ENCODE data around the gene MYOM1.
A peak's percentile ranks its signal among the peaks of the same experiment; 100 is the strongest.

Gene MYOM1

DNA sequence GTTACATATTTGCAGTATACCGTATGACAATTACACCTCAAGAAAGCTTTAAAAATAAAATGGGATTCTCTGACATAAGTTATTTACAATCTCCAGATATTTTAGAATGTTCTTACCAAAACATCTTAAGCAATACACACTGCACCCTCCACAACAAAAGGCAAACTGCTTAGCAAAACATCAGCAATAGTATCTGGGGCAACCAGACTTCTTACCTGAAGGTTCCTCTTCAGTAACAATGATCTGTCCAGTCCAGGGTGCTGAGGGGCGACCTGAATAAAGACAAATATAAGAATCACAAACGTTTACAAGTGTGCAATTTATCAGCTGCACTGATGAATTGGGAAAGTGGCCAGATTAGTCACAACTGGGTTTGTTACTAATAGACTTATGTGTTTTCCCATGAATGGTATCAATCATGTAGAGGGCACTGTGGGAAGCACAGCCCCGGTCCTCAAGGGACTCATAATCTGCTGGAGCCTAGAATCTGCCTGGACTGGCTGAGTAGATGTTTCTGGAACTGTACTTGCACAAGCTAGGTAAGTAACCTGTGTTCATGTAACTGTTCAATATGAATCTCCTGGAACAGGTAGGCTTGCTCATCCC, 70.7 kb downstream of the MYOM1 start:
- DNase-seq = peak in 2 of 3 experiments; percentile 10 to 46

DNA sequence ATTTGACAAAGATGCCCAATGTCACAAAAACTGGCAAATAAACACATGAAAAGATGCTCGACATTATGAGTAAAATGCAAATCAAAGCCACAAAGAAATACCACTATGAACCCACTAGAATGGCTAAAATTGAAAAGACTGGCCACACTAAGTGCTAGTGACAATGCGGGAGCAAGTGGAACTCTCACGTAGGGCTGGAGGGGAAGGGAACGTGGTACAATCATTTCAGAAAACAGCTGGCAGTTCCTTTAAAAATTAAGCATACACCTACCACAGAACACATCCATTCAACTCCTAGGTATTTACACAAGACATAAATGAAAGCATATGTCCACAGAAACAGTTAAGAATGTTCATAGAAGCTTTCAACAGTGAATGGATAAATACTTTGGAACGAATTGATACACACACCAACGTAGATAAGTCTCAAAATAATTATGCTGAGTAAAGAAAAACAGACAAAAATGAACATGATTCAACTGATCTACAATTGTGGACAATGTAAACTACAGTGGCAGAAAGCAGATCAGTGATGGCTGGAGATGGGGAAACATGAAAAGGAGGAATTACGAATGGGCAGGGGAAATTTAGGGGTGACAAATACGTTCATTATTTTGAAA, 71.7 kb downstream of the MYOM1 start:
- no peak for DNase-seq

DNA sequence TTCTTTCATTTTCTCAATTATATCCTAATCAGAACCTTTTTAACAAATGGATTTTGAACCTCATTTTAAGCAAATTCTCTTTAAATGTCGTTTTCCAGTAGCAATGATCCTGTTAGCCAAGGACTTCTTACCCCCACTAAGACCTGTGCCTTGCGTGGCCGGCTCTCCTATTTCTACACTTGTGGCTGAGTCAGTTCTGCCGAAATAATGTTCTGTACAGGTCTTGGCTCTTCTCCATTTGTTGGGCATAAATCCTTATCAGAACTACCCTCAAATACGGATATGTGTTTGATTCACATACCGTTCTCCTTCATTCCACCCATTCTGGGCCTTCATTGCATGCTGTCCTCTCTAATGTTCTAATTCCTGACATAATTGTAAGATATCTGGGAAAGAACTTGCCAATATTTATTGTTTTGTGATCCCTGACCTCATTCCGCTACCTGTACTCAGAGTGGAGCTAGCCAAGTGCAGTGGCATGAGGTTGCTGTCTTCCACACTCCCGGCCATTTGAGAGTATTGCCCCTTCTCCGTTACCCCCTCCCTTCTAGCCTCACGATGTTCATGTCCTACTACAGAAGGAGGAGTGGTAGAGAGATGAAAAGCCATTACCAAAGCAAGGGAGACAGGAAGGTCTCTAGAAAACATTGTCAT, 78.7 kb downstream of the MYOM1 start:
- no peak for DNase-seq

DNA sequence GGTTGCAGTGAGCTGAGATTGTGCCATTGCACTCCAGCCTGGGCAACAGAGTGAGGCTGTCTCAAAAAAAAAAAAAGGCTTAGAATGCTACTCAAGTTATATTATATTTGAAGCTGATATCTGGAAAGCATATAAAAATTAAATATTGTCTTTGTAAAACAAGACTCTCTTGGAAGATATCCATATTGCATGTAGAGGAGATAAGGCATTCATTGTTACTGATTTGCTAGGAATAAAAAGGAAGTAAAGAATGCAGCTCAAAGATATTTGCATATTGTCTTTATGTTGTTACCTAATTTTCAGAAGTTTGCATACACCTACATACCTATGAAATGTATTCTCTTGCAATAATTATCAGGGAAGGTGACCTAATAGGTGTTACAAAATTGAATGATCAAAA, 79.4 kb downstream of the MYOM1 start:
- no peak for DNase-seq

DNA sequence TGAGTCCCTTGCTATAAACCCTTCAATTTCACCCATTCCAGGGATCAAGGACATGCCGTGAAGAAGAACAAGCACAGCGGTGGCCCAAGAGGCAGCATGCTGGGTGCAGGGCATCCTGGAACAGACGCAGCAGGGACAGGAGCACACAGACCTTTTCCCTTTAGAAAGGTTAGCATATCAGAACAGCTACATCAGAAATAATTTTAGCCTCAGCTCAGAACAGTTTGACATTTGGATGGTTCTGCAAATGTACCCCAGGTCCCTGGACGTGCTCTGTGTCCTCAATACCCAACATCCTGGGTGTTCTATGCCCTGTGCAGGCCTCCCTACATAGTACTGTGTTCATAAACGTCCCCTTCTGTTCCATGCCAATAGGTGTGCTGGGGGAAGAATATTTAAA, 80.4 kb downstream of the MYOM1 start:
- no peak for DNase-seq

DNA sequence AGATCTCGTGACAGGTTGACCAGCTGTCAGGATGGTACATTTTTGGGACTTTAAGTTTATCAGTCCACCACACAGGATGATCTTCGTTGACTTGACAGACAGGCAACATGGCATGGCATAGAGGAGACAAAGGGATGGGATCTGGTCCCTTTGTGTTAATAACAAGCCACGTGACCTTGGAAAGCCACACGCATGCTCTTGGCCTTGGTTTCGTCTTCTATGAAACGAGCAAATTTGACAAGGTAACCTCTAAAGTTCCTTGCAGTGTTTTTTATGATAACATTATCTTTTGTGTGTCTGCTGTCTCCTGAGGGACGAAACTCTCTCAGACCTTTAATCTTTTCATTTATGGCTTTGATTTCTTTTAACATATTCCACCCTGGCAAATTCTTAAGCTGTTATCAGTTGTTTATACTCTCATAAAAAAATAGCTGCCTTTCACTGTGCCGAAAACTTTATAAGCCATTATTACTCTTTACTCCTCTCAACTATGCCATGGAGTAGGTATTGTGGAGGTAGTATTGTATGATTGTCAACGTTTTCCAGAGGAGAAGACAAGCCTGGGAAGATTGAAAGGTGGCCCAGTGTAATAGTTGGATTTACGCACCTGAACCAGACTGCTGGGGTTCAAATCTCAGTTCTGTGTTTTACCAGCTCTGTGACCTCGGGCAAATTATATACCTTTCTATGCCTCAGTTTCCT, 81.3 kb downstream of the MYOM1 start:
- no peak for DNase-seq

DNA sequence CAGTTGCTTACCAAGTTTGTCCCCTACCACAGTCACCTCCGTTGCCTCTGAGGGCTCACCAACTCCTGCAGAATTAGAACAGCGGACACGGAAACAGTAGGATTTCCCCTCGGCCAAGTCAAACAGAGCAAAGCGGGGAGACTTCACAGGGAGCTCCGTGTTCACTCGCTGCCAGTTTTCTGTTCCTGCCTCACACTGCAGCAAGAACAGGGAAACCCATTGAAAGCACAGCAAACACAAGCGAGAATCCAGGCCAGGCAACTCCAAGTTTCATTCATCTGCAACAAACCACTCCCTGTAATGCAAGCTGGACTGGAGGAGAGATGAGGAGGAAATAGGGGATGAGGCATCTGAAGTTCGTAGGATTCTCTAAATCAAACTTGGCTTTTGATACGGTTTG, 84.2 kb downstream of the MYOM1 start:
- DNase-seq = no peak

- DNase-seq = no peak
These were observed 87.1 kb downstream of the MYOM1 start for GRCh38 chr18:3132700-3133099.

GRCh38 chr18:3130344-3130743, 89.4 kb downstream of the MYOM1 start:
- no peak for DNase-seq

DNA sequence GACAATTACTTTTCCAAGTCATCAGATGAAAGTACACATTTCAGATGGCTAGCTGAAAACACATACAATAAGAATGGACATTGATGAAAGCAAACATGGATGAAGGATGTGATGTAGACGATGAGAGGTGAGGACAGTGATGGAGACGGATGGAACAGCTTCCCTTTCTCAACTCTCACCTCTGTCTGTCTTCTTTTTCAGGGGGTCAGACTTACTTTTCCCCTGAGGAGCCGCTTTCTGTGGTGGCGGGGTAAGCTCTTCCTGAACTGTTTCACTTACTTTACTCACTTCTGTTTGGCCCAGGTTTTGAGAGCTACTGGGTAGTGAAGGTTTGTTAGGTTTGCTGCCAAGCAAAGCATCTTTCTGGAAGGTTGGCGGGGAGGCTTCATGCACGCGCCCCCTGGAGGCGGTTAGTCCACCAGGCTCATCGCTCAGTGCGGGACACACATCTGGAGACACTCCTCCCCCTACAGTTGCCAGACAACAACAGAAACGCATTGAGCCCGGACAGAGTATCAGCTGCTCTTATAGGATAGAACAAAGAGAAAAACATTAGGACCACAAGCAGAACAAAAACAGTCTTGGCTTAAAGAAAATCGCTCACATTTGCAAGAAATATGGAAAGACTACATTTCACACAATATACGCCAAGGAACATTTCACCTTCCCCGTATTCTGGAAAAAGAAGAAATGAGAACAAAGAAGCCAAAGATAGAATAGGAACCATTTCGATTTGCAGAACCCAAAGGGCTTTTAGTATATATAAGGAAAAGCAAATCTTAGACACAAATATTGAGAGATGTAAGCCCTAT, 90.5 kb downstream of the MYOM1 start:
- peak in 2 of 3 experiments; percentile 35 to 68 for DNase-seq

DNA sequence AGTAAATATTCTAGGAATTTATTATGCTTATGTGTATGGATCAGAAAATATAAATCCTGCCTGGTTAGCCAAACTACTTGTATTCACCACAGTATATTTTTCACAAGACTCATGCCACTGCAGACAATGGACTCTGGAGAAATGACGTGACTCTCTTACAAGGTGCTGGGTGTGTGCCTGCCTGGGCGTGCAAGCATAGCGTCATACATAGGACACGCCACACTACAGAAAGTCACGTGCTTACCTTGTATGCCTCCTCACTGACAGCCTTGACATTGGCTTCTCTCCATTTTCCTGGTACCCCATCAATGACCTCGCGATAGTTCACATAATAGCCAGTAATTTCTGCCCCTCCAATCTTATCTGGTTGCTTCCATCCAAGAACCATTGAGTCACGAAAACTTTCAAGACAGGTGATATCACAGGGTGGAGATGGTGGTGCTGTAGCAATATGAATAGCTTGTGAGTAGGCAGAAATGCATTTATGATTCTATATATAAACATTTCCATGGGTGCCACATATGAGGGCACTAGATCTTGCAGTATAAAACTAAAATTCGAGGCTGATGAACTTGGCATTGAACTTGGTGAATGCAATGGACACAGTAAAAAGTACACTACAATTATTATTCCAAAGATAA, 93.2 kb downstream of the MYOM1 start:
- no peak for DNase-seq

DNA sequence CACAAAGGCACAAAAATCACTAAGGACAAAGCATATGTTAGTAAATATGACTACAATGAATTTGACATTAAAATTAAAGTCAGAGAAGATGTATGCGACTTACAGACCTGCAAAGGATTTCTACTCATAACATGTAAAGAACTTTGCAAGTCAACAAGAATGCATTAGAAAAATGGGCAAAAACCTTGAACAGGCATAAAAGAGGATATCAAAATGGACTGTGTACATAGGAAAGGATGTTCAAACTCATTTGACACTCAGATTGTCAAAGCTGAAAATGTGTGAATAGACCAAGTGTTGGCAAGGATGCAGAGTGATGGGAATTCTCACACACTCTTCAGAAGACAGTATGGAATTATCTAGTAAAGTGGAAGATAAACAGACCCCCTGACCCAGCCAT, 94.9 kb downstream of the MYOM1 start:
- no peak for DNase-seq

- DNase-seq = no peak
These were observed 96.9 kb downstream of the MYOM1 start for GRCh38 chr18:3122851-3123250.

DNA sequence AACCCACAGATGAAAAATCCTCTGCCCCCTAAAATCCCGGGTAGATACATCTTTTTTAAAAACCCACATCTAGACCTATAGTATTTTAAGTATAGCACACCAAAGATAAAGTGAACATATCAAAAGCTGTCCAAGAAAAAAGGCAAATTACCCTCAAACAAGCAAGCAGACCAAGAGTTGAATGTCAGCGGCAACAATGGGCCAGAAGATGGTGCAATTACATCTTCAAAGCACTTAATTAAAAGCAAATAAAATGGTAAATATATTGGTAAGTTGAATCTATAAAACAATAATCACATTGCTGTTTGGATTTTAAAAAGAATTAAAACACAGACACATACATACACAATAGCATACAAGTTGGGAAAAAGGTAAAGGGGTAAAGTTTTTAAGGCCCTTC, 98.5 kb downstream of the MYOM1 start:
- DNase-seq = no peak

- no peak for DNase-seq
These were observed 99.4 kb downstream of the MYOM1 start for GRCh38 chr18:3120356-3120755.

DNA sequence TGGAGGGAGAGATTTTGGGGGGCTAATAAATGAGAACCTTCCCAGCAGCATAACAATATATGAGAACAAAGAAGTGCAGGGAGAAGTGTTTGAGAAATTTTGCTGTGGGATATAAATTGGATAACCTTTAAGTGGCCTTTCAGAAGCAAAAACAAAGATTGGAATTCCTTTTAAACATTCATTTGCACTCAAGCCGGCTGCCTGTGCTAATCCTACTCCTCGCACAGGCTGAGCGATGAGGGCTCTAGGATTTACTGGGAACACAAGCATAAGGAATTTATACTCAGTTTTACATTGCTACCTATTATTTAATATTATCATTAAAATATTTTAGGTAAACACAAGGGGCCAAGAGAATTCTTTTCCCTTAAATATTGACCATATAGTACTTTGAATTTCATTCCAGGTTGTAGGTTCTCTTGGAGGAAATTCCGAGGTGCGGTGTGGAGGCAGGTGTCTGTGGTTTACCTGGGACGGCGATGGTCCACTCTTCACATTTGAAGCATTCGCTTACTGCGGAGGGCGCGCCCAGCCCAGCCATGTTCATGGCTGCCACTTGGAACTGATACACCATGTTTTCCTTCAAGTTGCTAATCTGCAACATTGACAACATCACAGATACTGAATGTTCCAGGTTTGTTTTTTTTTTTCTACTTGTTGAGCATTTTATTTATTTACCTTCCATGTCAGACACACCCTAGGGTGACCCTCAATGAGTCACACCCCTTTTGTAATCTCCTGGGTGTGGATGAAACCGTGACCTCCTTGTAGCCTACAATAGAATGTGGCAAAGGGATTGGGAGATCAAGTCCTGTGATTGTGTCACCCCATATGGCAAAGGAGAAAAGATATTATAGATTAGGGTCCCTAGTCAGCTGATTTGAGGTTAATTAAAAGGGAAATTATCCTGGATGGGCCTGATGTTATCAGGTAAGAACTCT, 100.1 kb downstream of the MYOM1 start:
- DNase-seq = no peak

DNA sequence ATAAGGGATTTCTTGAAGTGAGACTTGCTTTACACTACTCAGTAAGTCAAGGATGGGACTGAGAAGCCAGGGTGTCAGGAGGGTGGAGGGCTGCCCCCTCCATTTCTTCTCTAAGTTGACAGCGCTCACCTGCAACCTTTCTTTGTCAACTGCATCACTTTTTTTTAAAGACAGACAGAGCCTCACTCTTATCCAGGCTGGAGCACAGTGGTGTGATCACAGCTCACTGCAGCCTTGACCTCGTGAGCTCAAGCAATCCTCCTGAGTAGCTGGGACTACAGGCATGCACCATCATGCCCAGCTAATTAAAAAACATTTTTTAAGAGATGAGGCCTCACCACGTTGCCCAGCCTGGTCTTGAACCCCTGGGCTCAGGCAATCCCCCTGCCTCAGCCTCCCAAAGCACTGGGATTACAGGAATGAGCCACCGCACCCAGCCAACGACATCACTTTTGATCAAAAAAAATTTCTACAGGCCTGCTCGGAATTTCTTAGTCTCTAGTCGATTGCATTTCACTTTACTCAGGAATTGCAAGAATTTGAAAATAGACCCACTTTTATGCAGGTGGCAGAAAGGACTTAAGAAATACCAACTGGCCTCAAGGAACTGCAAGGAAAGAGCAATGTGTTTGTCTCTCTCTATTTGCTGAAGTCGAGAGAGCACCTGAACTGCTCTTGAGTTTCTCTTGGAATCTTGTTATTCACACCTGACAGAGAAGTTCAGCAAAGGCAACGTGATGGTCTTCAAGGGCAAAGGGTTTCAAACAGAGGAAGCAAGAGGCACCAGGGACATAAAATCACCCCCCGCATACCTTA, 101.4 kb downstream of the MYOM1 start:
- no peak for DNase-seq

DNA sequence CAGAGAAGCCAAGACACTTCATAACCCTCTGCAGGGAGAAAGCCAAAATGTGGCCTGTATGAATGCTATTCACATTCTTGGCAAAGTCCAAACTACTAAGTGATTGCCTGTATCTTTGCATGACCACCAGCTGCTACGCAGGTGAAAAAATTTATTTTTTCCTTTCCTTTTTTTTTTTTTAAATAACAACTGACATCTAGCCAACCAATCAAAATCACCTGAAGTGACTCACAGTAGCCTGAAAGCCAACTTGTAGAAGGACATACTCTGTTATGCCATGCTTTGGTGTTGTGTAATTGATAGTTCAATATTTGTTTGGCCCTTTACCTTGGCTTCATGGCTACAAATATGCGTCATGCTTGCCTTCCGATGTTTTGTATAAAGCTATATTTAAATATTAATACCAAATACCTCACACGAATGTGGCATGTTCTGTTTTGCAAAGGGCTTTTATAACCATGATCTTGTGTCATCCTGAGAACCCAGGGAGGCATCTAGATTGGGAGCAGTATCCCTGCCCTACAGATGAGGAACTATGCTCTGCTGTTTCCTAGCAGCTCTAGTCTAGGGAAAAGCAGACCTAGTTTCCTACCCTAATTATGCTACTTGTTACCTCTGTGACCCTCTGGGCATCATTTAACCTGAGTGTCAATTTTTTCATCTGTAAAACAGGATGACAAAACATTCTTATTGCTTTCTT, 102.1 kb downstream of the MYOM1 start:
- peak in 1 of 3 experiments; percentile 27 for DNase-seq

DNA sequence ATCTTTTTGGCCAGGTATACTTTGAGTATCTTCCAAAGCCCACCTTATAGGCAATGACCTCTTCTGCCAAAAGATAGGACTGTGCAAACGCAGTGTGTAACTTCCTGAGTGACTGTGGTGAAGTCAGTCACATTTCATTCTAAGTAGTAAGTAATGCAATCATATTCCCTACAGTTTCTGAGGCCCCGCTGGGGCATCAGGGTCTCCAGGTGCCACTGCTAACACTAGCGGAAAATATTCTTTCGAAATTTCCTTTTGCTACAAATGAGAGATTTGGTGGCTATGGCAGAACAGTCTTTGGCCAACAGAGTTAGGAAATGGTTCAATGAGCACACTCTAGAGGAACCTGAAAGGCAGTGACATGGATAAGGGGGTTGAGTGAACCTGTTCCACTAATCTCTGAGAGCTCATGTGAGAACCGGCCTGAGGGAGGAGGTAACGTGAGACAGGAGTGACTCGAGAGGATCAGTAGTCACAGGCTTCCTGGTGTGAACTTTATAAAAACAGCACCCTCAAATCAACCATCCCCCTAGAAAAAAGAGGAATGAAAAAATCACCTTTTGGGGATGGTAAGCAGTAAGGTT, 104.2 kb downstream of the MYOM1 start:
- DNase-seq = no peak
